Thyroid gland (tissue), 4 donors: ENCODE results near the gene FGF21.

ENCODE experiments used
- CTCF ChIP-seq, 6 experiments: fragments of 200-600 bp in 3 of 6; fragments of 450-650 bp in 3 of 6; sonication (generic) in 3 of 6; IDR thresholded peaks; one replicate each; pipeline ENCODE4 v1.5.1; 2016 to 2019; ENCODE audit warnings: antibody characterized with exemption in 6 of 6, mild to moderate bottlenecking in 2 of 6, inconsistent platforms in 1 of 6, moderate library complexity in 1 of 6
- POLR2A ChIP-seq, 2 donors: fragments of 450-650 bp; IDR thresholded peaks; one replicate each; pipeline ENCODE4 v1.6.1; 2017; ENCODE audit warnings: antibody characterized with exemption in 2 of 2, mild to moderate bottlenecking in 2 of 2, moderate library complexity in 1 of 2

GRCh38 chr19:48711106-48711662 is 44.1 kb upstream of the FGF21 start:
- TF ChIP-seq POLR2A (IDR thresholded peaks at IDR 0.05) = no peak
- TF ChIP-seq CTCF (IDR thresholded peaks at IDR 0.05) = no peak
